Stomach (tissue), 9 donors: ENCODE results near the gene TBC1D2. TPM values are rescaled to one million over a fixed set of nuclear protein-coding genes. Genes with fewer than 3 reads are reported as not detected.

Experiments
- DNase-seq, 2 donors: peaks; one replicate each; pipeline versions ENCODE4 v3.0.0 to v3.0.0-alpha.2; 2013 to 2019
- H3K27ac ChIP-seq, 5 donors: fragments of 200-600 bp in 4 of 5; sonication (generic) in 4 of 5; one replicate each; pipeline ENCODE4 v1.5.1; 2013 to 2019; ENCODE audit warnings: mild to moderate bottlenecking in 1 of 5, moderate library complexity in 1 of 5
- H3K27me3 ChIP-seq, 3 donors: fragments of 200-600 bp; sonication (generic); one replicate each; pipeline ENCODE4 v1.5.1; 2017 to 2019; ENCODE audit warnings: mixed run types in 1 of 3
- H3K36me3 ChIP-seq, 4 donors: fragments of 200-600 bp; sonication (generic); 1 replicate in 3 of 4; 2 replicates in 1 of 4; pipeline ENCODE4 v1.5.1; 2016 to 2019
- H3K4me1 ChIP-seq, 4 donors: fragments of 200-600 bp; sonication (generic); one replicate each; pipeline ENCODE4 v1.5.1; 2016 to 2019
- H3K4me3 ChIP-seq, 4 donors: fragments of 200-600 bp; sonication (generic) in 3 of 4; one replicate each; pipeline ENCODE4 v1.5.1; 2016 to 2019; ENCODE audit warnings: mild to moderate bottlenecking in 1 of 4
- H3K9me3 ChIP-seq, 4 donors: fragments of 200-600 bp; sonication (generic); one replicate each; pipeline ENCODE4 v1.5.1; 2016 to 2019
- CTCF ChIP-seq, 7 experiments: fragments of 450-650 bp in 4 of 7; fragments of 200-600 bp in 3 of 7; sonication (generic) in 3 of 7; IDR thresholded peaks; one replicate each; pipeline ENCODE4 v1.5.1; 2016 to 2019; ENCODE audit warnings: antibody characterized with exemption in 7 of 7, control low read depth in 2 of 7, mild to moderate bottlenecking in 1 of 7
- EP300 ChIP-seq: sonication (generic); formaldehyde crosslinking; IDR thresholded peaks from one replicate; pipeline ENCODE4 v1.6.1; 2017; ENCODE audit warnings: antibody characterized with exemption
- POLR2A ChIP-seq, 4 donors: fragments of 450-650 bp; IDR thresholded peaks; one replicate each; pipeline ENCODE4 v1.6.1; 2016; ENCODE audit warnings: antibody characterized with exemption in 4 of 4, control low read depth in 2 of 4, mild to moderate bottlenecking in 1 of 4, moderate library complexity in 1 of 4
- POLR2AphosphoS5 ChIP-seq, 3 donors: sonication (generic); formaldehyde crosslinking; IDR thresholded peaks; one replicate each; pipeline ENCODE4 v1.6.1; 2016; ENCODE audit warnings: antibody characterized with exemption in 3 of 3
- WGBS, 5 donors: extraction: QIAGEN DNeasy Blood & Tissue Kit in 3 of 5; methylation state at CpG; one replicate each; pipeline versions ENCODE4 v1.1.5 to v1.1.7; 2013 to 2018; 5-methylcytosine and 5-hydroxymethylcytosine counted together
- intact Hi-C: fragments of 100-400 bp; cut with DNase I; formaldehyde crosslinking; loops from one replicate; pipeline ENCODE4 v1.15.1; 2023; ENCODE audit warnings: low total_unique reads
- polyA plus RNA-seq, 3 donors: library from polyadenylated mRNA; stranded (reverse); fragments of 200-250 nt; gene quantifications; one replicate each; pipeline ENCODE4 v1.2.3, GENCODE V29; 2013
- total RNA-seq, 5 donors: library from RNA; depleted of rRNA; stranded (reverse); fragments of >200 nt; gene quantifications; one replicate each; pipeline versions ENCODE4 v1.1.0 to v1.2.3, GENCODE V29; 2014 to 2016
- donor health status: healthy with polysubstance abuse.
- donor health status: Bipolar disorder and iron deficiency.
- donor health status: healthy.

The TBC1D2 gene
- total and polyA plus RNA-seq, 8 donors = 2.9 to 36.4 (median 15.9) TPM

GRCh38 chr9:98225015-98225442 is 30.4 kb downstream of the TBC1D2 start:
- Histone ChIP-seq H3K27ac (peak overlapping the region in 1 of 5 donors; percentile 73), H3K9me3 (no peaks in the 10 kb centered on the region), H3K27me3 (no peaks in the 10 kb centered on the region), H3K36me3 (peaks cover 11 to 59% (median 42%) of the 10 kb centered on the region in 4 donors), H3K4me1 (peaks cover 26 to 71% (median 49%) of the 10 kb centered on the region in 4 donors), H3K4me3 (no peak overlapping the region)
- 74 to 87% (median 79%) methylated on average over 6 of the region's 6 CpGs for WGBS, 5 donors
- intact Hi-C loops = no loop called here
- TF ChIP-seq POLR2A (IDR thresholded peaks at IDR 0.05) = no peak
- no peak for DNase-seq

GRCh38 chr9:98222885-98223691 is 32.4 kb downstream of the TBC1D2 start:
- H3K9me3 ChIP-seq = no peaks in the 10 kb centered on the region
- DNase-seq = peak in 1 of 2 donors; percentile 44
- peak overlapping the region; percentile 31 to 56 (median 39) for H3K27ac ChIP-seq
- 49 to 66% (median 56%) methylated on average over 5 of the region's 5 CpGs for WGBS, 5 donors
- TF ChIP-seq EP300 (no peak), POLR2A (IDR thresholded peaks at IDR 0.05) (no peak), CTCF (IDR thresholded peaks at IDR 0.05) (no peak), POLR2AphosphoS5 (IDR thresholded peaks at IDR 0.05) (no peak)
- no peak overlapping the region for H3K4me3 ChIP-seq
- intact Hi-C loops = no loop called here
- H3K36me3 ChIP-seq = peaks cover 3 to 56% (median 35%) of the 10 kb centered on the region in 4 donors
- peaks cover 33 to 64% (median 50%) of the 10 kb centered on the region in 4 donors for H3K4me1 ChIP-seq
- no peaks in the 10 kb centered on the region for H3K27me3 ChIP-seq

GRCh38 chr9:98220911-98221310 is 34.5 kb downstream of the TBC1D2 start:
- no peak overlapping the region for H3K4me3 ChIP-seq
- H3K27ac ChIP-seq = peak overlapping the region; percentile 68 to 78 (median 72)
- H3K36me3 ChIP-seq = peaks cover 0 to 62% (median 44%) of the 10 kb centered on the region in 4 donors
- H3K9me3 ChIP-seq = no peaks in the 10 kb centered on the region
- TF ChIP-seq POLR2AphosphoS5 (IDR thresholded peaks at IDR 0.05) (no peak), CTCF (IDR thresholded peaks at IDR 0.05) (no peak), POLR2A (IDR thresholded peaks at IDR 0.05) (no peak), EP300 (no peak)
- H3K4me1 ChIP-seq = peaks cover 20 to 43% (median 33%) of the 10 kb centered on the region in 4 donors
- 69 to 91% (median 81%) methylated on average over 18 to 21 of the region's 21 CpGs for WGBS, 5 donors
- intact Hi-C loops = no loop called here
- no peaks in the 10 kb centered on the region for H3K27me3 ChIP-seq
- DNase-seq = peak; percentile 36 to 51

- Histone ChIP-seq H3K27ac (peak overlapping the region; percentile 68 to 78 (median 72)), H3K27me3 (no peaks in the 10 kb centered on the region), H3K4me3 (no peak overlapping the region), H3K4me1 (peaks cover 13 to 32% (median 25%) of the 10 kb centered on the region in 4 donors), H3K36me3 (peaks cover 0 to 61% (median 41%) of the 10 kb centered on the region in 4 donors), H3K9me3 (no peaks in the 10 kb centered on the region)
- intact Hi-C loops = no loop called here
- 83 to 95% (median 86%) methylated on average over 11 of the region's 11 CpGs for WGBS, 5 donors
- no peak for DNase-seq
- TF ChIP-seq EP300 = no peak
- no peak for TF ChIP-seq CTCF (IDR thresholded peaks at IDR 0.05)
- no peak for TF ChIP-seq POLR2AphosphoS5 (IDR thresholded peaks at IDR 0.05)
- no peak for TF ChIP-seq POLR2A (IDR thresholded peaks at IDR 0.05)
These were observed 35.6 kb downstream of the TBC1D2 start for GRCh38 chr9:98219794-98220370.
